ENCODE results near the gene DTHD1. TPM values are rescaled to one million over a fixed set of nuclear protein-coding genes. Genes with fewer than 3 reads are reported as not detected.

DTHD1 gene
- total and polyA plus RNA-seq, 2 of the 8 experiments (the other 6 are each of a cell fraction or from before 2014, with no cell fraction given): not detected

DNA sequence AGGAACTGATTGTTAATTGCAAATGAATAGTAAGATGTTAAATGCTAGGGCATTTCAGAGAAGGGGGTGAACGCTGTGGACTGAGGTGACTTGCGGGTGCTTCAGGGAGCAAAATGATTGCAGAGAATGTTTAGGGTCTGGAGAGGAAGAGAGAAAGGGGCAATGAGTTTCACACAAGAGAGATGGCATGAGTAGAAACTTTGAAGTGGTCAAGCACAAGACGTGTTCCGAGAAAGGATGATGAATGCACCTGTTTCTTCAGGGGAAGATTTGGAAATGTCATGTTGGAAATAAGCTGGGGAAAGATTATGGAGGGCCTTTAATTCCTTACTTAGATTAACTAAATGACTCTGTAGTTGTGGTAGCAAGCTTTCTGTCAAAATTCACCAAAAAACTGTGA, 43.4 kb downstream of the DTHD1 start (continued):
- TF ChIP-seq, protein P1, sequence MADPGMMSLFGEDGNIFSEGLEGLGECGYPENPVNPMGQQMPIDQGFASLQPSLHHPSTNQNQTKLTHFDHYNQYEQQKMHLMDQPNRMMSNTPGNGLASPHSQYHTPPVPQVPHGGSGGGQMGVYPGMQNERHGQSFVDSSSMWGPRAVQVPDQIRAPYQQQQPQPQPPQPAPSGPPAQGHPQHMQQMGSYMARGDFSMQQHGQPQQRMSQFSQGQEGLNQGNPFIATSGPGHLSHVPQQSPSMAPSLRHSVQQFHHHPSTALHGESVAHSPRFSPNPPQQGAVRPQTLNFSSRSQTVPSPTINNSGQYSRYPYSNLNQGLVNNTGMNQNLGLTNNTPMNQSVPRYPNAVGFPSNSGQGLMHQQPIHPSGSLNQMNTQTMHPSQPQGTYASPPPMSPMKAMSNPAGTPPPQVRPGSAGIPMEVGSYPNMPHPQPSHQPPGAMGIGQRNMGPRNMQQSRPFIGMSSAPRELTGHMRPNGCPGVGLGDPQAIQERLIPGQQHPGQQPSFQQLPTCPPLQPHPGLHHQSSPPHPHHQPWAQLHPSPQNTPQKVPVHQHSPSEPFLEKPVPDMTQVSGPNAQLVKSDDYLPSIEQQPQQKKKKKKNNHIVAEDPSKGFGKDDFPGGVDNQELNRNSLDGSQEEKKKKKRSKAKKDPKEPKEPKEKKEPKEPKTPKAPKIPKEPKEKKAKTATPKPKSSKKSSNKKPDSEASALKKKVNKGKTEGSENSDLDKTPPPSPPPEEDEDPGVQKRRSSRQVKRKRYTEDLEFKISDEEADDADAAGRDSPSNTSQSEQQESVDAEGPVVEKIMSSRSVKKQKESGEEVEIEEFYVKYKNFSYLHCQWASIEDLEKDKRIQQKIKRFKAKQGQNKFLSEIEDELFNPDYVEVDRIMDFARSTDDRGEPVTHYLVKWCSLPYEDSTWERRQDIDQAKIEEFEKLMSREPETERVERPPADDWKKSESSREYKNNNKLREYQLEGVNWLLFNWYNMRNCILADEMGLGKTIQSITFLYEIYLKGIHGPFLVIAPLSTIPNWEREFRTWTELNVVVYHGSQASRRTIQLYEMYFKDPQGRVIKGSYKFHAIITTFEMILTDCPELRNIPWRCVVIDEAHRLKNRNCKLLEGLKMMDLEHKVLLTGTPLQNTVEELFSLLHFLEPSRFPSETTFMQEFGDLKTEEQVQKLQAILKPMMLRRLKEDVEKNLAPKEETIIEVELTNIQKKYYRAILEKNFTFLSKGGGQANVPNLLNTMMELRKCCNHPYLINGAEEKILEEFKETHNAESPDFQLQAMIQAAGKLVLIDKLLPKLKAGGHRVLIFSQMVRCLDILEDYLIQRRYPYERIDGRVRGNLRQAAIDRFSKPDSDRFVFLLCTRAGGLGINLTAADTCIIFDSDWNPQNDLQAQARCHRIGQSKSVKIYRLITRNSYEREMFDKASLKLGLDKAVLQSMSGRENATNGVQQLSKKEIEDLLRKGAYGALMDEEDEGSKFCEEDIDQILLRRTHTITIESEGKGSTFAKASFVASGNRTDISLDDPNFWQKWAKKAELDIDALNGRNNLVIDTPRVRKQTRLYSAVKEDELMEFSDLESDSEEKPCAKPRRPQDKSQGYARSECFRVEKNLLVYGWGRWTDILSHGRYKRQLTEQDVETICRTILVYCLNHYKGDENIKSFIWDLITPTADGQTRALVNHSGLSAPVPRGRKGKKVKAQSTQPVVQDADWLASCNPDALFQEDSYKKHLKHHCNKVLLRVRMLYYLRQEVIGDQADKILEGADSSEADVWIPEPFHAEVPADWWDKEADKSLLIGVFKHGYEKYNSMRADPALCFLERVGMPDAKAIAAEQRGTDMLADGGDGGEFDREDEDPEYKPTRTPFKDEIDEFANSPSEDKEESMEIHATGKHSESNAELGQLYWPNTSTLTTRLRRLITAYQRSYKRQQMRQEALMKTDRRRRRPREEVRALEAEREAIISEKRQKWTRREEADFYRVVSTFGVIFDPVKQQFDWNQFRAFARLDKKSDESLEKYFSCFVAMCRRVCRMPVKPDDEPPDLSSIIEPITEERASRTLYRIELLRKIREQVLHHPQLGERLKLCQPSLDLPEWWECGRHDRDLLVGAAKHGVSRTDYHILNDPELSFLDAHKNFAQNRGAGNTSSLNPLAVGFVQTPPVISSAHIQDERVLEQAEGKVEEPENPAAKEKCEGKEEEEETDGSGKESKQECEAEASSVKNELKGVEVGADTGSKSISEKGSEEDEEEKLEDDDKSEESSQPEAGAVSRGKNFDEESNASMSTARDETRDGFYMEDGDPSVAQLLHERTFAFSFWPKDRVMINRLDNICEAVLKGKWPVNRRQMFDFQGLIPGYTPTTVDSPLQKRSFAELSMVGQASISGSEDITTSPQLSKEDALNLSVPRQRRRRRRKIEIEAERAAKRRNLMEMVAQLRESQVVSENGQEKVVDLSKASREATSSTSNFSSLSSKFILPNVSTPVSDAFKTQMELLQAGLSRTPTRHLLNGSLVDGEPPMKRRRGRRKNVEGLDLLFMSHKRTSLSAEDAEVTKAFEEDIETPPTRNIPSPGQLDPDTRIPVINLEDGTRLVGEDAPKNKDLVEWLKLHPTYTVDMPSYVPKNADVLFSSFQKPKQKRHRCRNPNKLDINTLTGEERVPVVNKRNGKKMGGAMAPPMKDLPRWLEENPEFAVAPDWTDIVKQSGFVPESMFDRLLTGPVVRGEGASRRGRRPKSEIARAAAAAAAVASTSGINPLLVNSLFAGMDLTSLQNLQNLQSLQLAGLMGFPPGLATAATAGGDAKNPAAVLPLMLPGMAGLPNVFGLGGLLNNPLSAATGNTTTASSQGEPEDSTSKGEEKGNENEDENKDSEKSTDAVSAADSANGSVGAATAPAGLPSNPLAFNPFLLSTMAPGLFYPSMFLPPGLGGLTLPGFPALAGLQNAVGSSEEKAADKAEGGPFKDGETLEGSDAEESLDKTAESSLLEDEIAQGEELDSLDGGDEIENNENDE (IDR thresholded peaks at IDR 0.05; ENCODE audit: insufficient replicate concordance, low read length): no peak
- no peak for TF ChIP-seq HDAC2 (IDR thresholded peaks at IDR 0.05; ENCODE audit: borderline replicate concordance in 1 of 2, low read depth in 2 of 2, low read length in 2 of 2)
- no peak for TF ChIP-seq JUND (IDR thresholded peaks at IDR 0.05; ENCODE audit: low read length)
- TF ChIP-seq CBX5 (IDR thresholded peaks at IDR 0.05; ENCODE audit: low read depth, low read length): no peak
- TF ChIP-seq, protein P2, sequence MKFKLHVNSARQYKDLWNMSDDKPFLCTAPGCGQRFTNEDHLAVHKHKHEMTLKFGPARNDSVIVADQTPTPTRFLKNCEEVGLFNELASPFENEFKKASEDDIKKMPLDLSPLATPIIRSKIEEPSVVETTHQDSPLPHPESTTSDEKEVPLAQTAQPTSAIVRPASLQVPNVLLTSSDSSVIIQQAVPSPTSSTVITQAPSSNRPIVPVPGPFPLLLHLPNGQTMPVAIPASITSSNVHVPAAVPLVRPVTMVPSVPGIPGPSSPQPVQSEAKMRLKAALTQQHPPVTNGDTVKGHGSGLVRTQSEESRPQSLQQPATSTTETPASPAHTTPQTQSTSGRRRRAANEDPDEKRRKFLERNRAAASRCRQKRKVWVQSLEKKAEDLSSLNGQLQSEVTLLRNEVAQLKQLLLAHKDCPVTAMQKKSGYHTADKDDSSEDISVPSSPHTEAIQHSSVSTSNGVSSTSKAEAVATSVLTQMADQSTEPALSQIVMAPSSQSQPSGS (IDR thresholded peaks at IDR 0.05; ENCODE audit: low read length): no peak
- TF ChIP-seq CBX8 (IDR thresholded peaks at IDR 0.05; ENCODE audit: borderline replicate concordance, low read depth, low read length): no peak
- no peak for TF ChIP-seq MAFK (IDR thresholded peaks at IDR 0.05; ENCODE audit: low read depth, low read length)
- TF ChIP-seq, protein P3, sequence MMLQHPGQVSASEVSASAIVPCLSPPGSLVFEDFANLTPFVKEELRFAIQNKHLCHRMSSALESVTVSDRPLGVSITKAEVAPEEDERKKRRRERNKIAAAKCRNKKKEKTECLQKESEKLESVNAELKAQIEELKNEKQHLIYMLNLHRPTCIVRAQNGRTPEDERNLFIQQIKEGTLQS (IDR thresholded peaks at IDR 0.05; ENCODE audit: insufficient read depth, low read depth, low read length): no peak
- no peak for TF ChIP-seq PHF8 (conservative IDR thresholded peaks at IDR 0.05; ENCODE audit: low read depth, low read length)
